ENCODE data around the gene GPR158.

DNA sequence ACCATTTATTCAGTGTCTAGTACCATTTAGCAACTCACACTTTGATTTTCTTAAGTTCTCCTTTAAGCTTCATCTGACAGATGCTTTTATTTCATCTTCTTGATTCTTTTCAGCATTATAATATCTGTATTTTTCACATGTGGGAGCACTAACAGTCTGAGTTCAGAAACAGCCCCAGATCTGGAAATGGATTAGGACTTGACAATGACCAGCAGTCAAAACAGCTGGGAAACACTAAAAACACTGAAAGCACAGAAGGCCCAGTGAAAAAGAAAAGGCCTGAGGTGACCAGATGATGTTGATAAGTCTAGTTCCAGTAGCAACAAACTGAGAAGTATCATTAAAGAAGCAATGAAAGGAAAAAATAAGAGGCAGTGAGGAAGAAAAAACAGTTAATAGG, 454.5 kb downstream of the GPR158 start:
- TF ChIP-seq POLR2A (IDR thresholded peaks at IDR 0.05; ENCODE audit: low read depth, low read length): no peak
- TF ChIP-seq TAF1 (IDR thresholded peaks at IDR 0.05; ENCODE audit: low read depth, low read length): no peak
- no peak for TF ChIP-seq POLR2AphosphoS5 (IDR thresholded peaks at IDR 0.05; ENCODE audit: low read depth, low read length)
- TF ChIP-seq SPI1 (IDR thresholded peaks at IDR 0.05; ENCODE audit: low read depth, low read length): no peak
- TF ChIP-seq POU2F2 (IDR thresholded peaks at IDR 0.05; ENCODE audit: low read depth, low read length): no peak
- no peak for TF ChIP-seq PAX5 (IDR thresholded peaks at IDR 0.05; ENCODE audit: insufficient read depth, low read length, severe bottlenecking)
